Effector memory CD8-positive, alpha-beta T cell (primary cell): ENCODE data around the gene CDH26.
A peak's percentile ranks its signal among the peaks of the same experiment; 100 is the strongest.

Experiments used
- ATAC-seq: fragments of 150-1000 bp; cut with Tn5 transposase; replicated peaks from 2 replicates; pipeline ENCODE4 v1.10.0; 2021; ENCODE audit warnings: mild to moderate bottlenecking, moderate library complexity
- DNase-seq, 3 experiments: peaks; one replicate each; pipeline ENCODE4 v3.0.0; 2021
- H3K27ac Mint-ChIP-seq, 2 donors: one replicate each; pipeline ENCODE4 v1.8.0; 2022; ENCODE audit warnings: mild to moderate bottlenecking in 2 of 2, mixed read lengths in 2 of 2, moderate library complexity in 2 of 2
- H3K27me3 Mint-ChIP-seq, 2 donors: one replicate each; pipeline ENCODE4 v1.8.0; 2022; ENCODE audit warnings: mixed read lengths in 2 of 2
- H3K36me3 Mint-ChIP-seq: one replicate; pipeline ENCODE4 v1.8.0; 2022; ENCODE audit warnings: mild to moderate bottlenecking, moderate library complexity, mixed read lengths; ENCODE audit not compliant: insufficient read depth
- H3K4me1 Mint-ChIP-seq, 2 donors: one replicate each; pipeline ENCODE4 v1.8.0; 2022; ENCODE audit warnings: low read depth in 2 of 2, mixed read lengths in 2 of 2
- H3K4me3 Mint-ChIP-seq, 2 donors: one replicate each; pipeline ENCODE4 v1.8.0; 2022; ENCODE audit warnings: mild to moderate bottlenecking in 2 of 2, mixed read lengths in 2 of 2, moderate library complexity in 2 of 2
- H3K9me3 Mint-ChIP-seq, 2 donors: one replicate each; pipeline ENCODE4 v1.8.0; 2022; ENCODE audit warnings: mixed read lengths in 2 of 2

The CDH26 gene

GRCh38 chr20:60016406-60016805 lies 58.2 kb downstream of the CDH26 start:
- H3K27ac Mint-ChIP-seq = no peak overlapping the region
- H3K9me3 Mint-ChIP-seq = no peaks in the 10 kb centered on the region
- no peaks in the 10 kb centered on the region for H3K36me3 Mint-ChIP-seq
- peaks cover 0 to 6% of the 10 kb centered on the region in 2 donors for H3K27me3 Mint-ChIP-seq
- ATAC-seq (no peak), DNase-seq (no peak)
- H3K4me1 Mint-ChIP-seq = peaks cover 12 to 15% of the 10 kb centered on the region in 2 donors
- no peak overlapping the region for H3K4me3 Mint-ChIP-seq

- ATAC-seq (no peak), DNase-seq (no peak)
- Mint-ChIP-seq H3K4me3 (no peak overlapping the region), H3K9me3 (no peaks in the 10 kb centered on the region), H3K27ac (no peak overlapping the region), H3K4me1 (peaks cover 0 to 3% of the 10 kb centered on the region in 2 donors), H3K27me3 (peaks cover 0 to 6% of the 10 kb centered on the region in 2 donors), H3K36me3 (no peaks in the 10 kb centered on the region)
Observed at GRCh38 chr20:60020251-60020650, 62.0 kb downstream of the CDH26 start.

- peaks cover 0 to under 1% of the 10 kb centered on the region in 2 donors for H3K9me3 Mint-ChIP-seq
- no peak for ATAC-seq
- no peak for DNase-seq
- no peak overlapping the region for H3K27ac Mint-ChIP-seq
- peaks cover 0 to 3% of the 10 kb centered on the region in 2 donors for H3K4me1 Mint-ChIP-seq
- H3K27me3 Mint-ChIP-seq = peaks cover 0 to 6% of the 10 kb centered on the region in 2 donors
- H3K36me3 Mint-ChIP-seq = no peaks in the 10 kb centered on the region
- no peak overlapping the region for H3K4me3 Mint-ChIP-seq
Observed at GRCh38 chr20:60021104-60021503, 62.9 kb downstream of the CDH26 start.

- DNase-seq = no peak
- H3K4me1 Mint-ChIP-seq = peaks cover 0 to 3% of the 10 kb centered on the region in 2 donors
- H3K27me3 Mint-ChIP-seq = peaks cover under 1 to 6% of the 10 kb centered on the region in 2 donors
- no peak overlapping the region for H3K27ac Mint-ChIP-seq
- H3K9me3 Mint-ChIP-seq = peaks cover 0 to 2% of the 10 kb centered on the region in 2 donors
- no peak overlapping the region for H3K4me3 Mint-ChIP-seq
- no peaks in the 10 kb centered on the region for H3K36me3 Mint-ChIP-seq
- ATAC-seq = no peak
Observed at GRCh38 chr20:60022849-60023248, 64.6 kb downstream of the CDH26 start.

- Mint-ChIP-seq H3K27ac (no peak overlapping the region), H3K9me3 (peaks cover 0 to 2% of the 10 kb centered on the region in 2 donors), H3K4me1 (peaks cover 0 to 2% of the 10 kb centered on the region in 2 donors), H3K4me3 (no peak overlapping the region), H3K27me3 (peaks cover 6 to 15% of the 10 kb centered on the region in 2 donors), H3K36me3 (no peaks in the 10 kb centered on the region)
- ATAC-seq (no peak), DNase-seq (no peak)
Observed at GRCh38 chr20:60024245-60024644, 66.0 kb downstream of the CDH26 start.

GRCh38 chr20:60024801-60025200 lies 66.6 kb downstream of the CDH26 start:
- Mint-ChIP-seq H3K27me3 (peaks cover 2 to 15% of the 10 kb centered on the region in 2 donors), H3K4me1 (peaks cover 0 to 1% of the 10 kb centered on the region in 2 donors), H3K27ac (no peak overlapping the region), H3K4me3 (no peak overlapping the region), H3K36me3 (no peaks in the 10 kb centered on the region), H3K9me3 (peaks cover 0 to 2% of the 10 kb centered on the region in 2 donors)
- DNase-seq (no peak), ATAC-seq (no peak)

- H3K36me3 Mint-ChIP-seq = no peaks in the 10 kb centered on the region
- H3K27ac Mint-ChIP-seq = no peak overlapping the region
- no peaks in the 10 kb centered on the region for H3K4me1 Mint-ChIP-seq
- no peak for DNase-seq
- H3K9me3 Mint-ChIP-seq = peaks cover 0 to 2% of the 10 kb centered on the region in 2 donors
- peaks cover 0 to 15% of the 10 kb centered on the region in 2 donors for H3K27me3 Mint-ChIP-seq
- H3K4me3 Mint-ChIP-seq = no peak overlapping the region
- no peak for ATAC-seq
Observed at GRCh38 chr20:60026010-60026409, 67.8 kb downstream of the CDH26 start.

- no peak for DNase-seq
Observed at GRCh38 chr20:60030471-60030870, 72.2 kb downstream of the CDH26 start.

GRCh38 chr20:60031107-60031506 lies 72.9 kb downstream of the CDH26 start:
- Mint-ChIP-seq H3K27me3 (peaks cover 2 to 19% of the 10 kb centered on the region in 2 donors), H3K4me3 (no peak overlapping the region), H3K9me3 (peaks cover 0 to 2% of the 10 kb centered on the region in 2 donors), H3K4me1 (no peaks in the 10 kb centered on the region), H3K36me3 (no peaks in the 10 kb centered on the region), H3K27ac (no peak overlapping the region)
- ATAC-seq (no peak), DNase-seq (no peak)

More at GRCh38 chr20:60030471-60030870, 72.2 kb downstream of the CDH26 start:
- Mint-ChIP-seq H3K9me3 (peaks cover 0 to 2% of the 10 kb centered on the region in 2 donors), H3K27ac (no peak overlapping the region), H3K27me3 (peaks cover 0 to 15% of the 10 kb centered on the region in 2 donors), H3K4me3 (no peak overlapping the region), H3K36me3 (no peaks in the 10 kb centered on the region), H3K4me1 (no peaks in the 10 kb centered on the region)
- ATAC-seq = no peak

- H3K4me1 Mint-ChIP-seq = peaks cover 0 to 3% of the 10 kb centered on the region in 2 donors
- no peak overlapping the region for H3K4me3 Mint-ChIP-seq
- peaks cover 0 to 1% of the 10 kb centered on the region in 2 donors for H3K9me3 Mint-ChIP-seq
- H3K27me3 Mint-ChIP-seq = peaks cover 17 to 31% of the 10 kb centered on the region in 2 donors
- ATAC-seq = no peak
- no peaks in the 10 kb centered on the region for H3K36me3 Mint-ChIP-seq
- DNase-seq = no peak
- no peak overlapping the region for H3K27ac Mint-ChIP-seq
Observed at GRCh38 chr20:60034231-60035110, 76.2 kb downstream of the CDH26 start.

GRCh38 chr20:60035486-60035885 lies 77.3 kb downstream of the CDH26 start:
- H3K4me3 Mint-ChIP-seq = no peak overlapping the region
- H3K9me3 Mint-ChIP-seq = peaks cover 0 to 1% of the 10 kb centered on the region in 2 donors
- no peak for ATAC-seq
- H3K36me3 Mint-ChIP-seq = no peaks in the 10 kb centered on the region
- H3K27ac Mint-ChIP-seq = no peak overlapping the region
- no peak for DNase-seq
- H3K4me1 Mint-ChIP-seq = peaks cover 0 to 3% of the 10 kb centered on the region in 2 donors
- peaks cover 18 to 42% of the 10 kb centered on the region in 2 donors for H3K27me3 Mint-ChIP-seq

- DNase-seq (no peak), ATAC-seq (no peak)
- Mint-ChIP-seq H3K4me3 (no peak overlapping the region), H3K27me3 (peaks cover 18 to 47% of the 10 kb centered on the region in 2 donors), H3K4me1 (peaks cover 0 to 3% of the 10 kb centered on the region in 2 donors), H3K9me3 (peaks cover 0 to 1% of the 10 kb centered on the region in 2 donors), H3K27ac (peak overlapping the region in 1 of 2 donors; percentile 50), H3K36me3 (no peaks in the 10 kb centered on the region)
Observed at GRCh38 chr20:60036346-60036745, 78.1 kb downstream of the CDH26 start.

GRCh38 chr20:60036746-60037499 lies 78.7 kb downstream of the CDH26 start:
- DNase-seq (no peak), ATAC-seq (no peak)
- Mint-ChIP-seq H3K27me3 (peaks cover 18 to 47% of the 10 kb centered on the region in 2 donors), H3K4me3 (no peak overlapping the region), H3K9me3 (peaks cover 0 to 1% of the 10 kb centered on the region in 2 donors), H3K27ac (peak overlapping the region in 1 of 2 donors; percentile 50), H3K4me1 (peaks cover 0 to 3% of the 10 kb centered on the region in 2 donors), H3K36me3 (no peaks in the 10 kb centered on the region)
